Measurements from ENCODE around the gene AFF3.

The AFF3 gene

GRCh38 chr2:99709229-99709628 lies 433.2 kb downstream of the AFF3 start:
- no peak for TF ChIP-seq CTCF (IDR thresholded peaks at IDR 0.05)
- no peak for TF ChIP-seq ZFX (IDR thresholded peaks at IDR 0.05; ENCODE audit: borderline replicate concordance)

GRCh38 chr2:99708231-99708630 lies 434.2 kb downstream of the AFF3 start:
- TF ChIP-seq ZFX (IDR thresholded peaks at IDR 0.05; ENCODE audit: borderline replicate concordance) (no peak), CTCF (IDR thresholded peaks at IDR 0.05) (no peak)
- no peak overlapping the region for H3K27ac ChIP-seq

More at GRCh38 chr2:99709229-99709628, 433.2 kb downstream of the AFF3 start:
- H3K27ac ChIP-seq = no peak overlapping the region

- H3K27ac ChIP-seq = no peak overlapping the region
- no peak for TF ChIP-seq ZFX (IDR thresholded peaks at IDR 0.05; ENCODE audit: borderline replicate concordance)
- TF ChIP-seq CTCF (IDR thresholded peaks at IDR 0.05) = no peak
These were observed 434.8 kb downstream of the AFF3 start for GRCh38 chr2:99707592-99707991.

- no peak overlapping the region for H3K27ac ChIP-seq
- no peak for TF ChIP-seq ZFX (IDR thresholded peaks at IDR 0.05; ENCODE audit: borderline replicate concordance)
- TF ChIP-seq CTCF (IDR thresholded peaks at IDR 0.05) = no peak
These were observed 435.7 kb downstream of the AFF3 start for GRCh38 chr2:99706735-99707134.

- TF ChIP-seq CTCF (IDR thresholded peaks at IDR 0.05) = no peak
- TF ChIP-seq ZFX (IDR thresholded peaks at IDR 0.05; ENCODE audit: borderline replicate concordance) = no peak
- no peak overlapping the region for H3K27ac ChIP-seq
These were observed 440.9 kb downstream of the AFF3 start for GRCh38 chr2:99701503-99701902.

GRCh38 chr2:99700482-99701398 lies 441.6 kb downstream of the AFF3 start:
- no peak for TF ChIP-seq CTCF (IDR thresholded peaks at IDR 0.05)
- no peak for TF ChIP-seq ZFX (IDR thresholded peaks at IDR 0.05; ENCODE audit: borderline replicate concordance)
- H3K27ac ChIP-seq = no peak overlapping the region

GRCh38 chr2:99698896-99699295 lies 443.5 kb downstream of the AFF3 start:
- TF ChIP-seq CTCF (IDR thresholded peaks at IDR 0.05) (no peak), ZFX (IDR thresholded peaks at IDR 0.05; ENCODE audit: borderline replicate concordance) (no peak)
- H3K27ac ChIP-seq = no peak overlapping the region

Measured in 22Rv1 (cell line).